BJ (cell line): ENCODE results near the gene SP9. TPM values are rescaled to one million over a fixed set of nuclear protein-coding genes. Genes with fewer than 3 reads are reported as not detected.

Experiments
- CTCF ChIA-PET: fragments of 350-600 bp; formaldehyde crosslinking; extraction: SDS; loops from one replicate; lab custom pipeline; 2021; ENCODE audit warnings: antibody characterized with exemption, inconsistent platforms; lab: Yijun Ruan, JAX
- POLR2A ChIA-PET: fragments of 300-600 bp; sonication (Branson Sonifier 250); formaldehyde crosslinking; extraction: SDS; loops from one replicate; lab custom pipeline; 2021; ENCODE audit warnings: antibody characterized with exemption; lab: Charles Lee
- DNase-seq: peaks from one replicate; pipeline ENCODE4 v3.0.0-alpha.2; 2011; ENCODE audit warnings: low read depth
- H3K27me3 ChIP-seq: 2 replicates; pipeline ENCODE4 v1.6.0; 2011; ENCODE audit warnings: low read length; ENCODE audit not compliant: control insufficient read depth, insufficient read depth
- H3K36me3 ChIP-seq: 2 replicates; pipeline ENCODE4 v1.5.1; 2011; ENCODE audit warnings: low read length; ENCODE audit not compliant: control insufficient read depth, insufficient read depth
- H3K4me3 ChIP-seq: 2 replicates; pipeline ENCODE4 v1.5.1; 2011; ENCODE audit warnings: low read depth, mild to moderate bottlenecking, control low read depth, low read length
- CTCF ChIP-seq: IDR thresholded peaks from 2 replicates; pipeline ENCODE4 v1.5.1; 2011; ENCODE audit warnings: low read depth, mild to moderate bottlenecking, control low read depth, inconsistent platforms, low read length, moderate library complexity; ENCODE audit not compliant: insufficient read depth
- polyA plus RNA-seq: library from polyadenylated mRNA; depleted of rRNA; stranded (reverse); fragments of >200 nt; gene quantifications from 2 replicates; pipeline ENCODE4 v1.2.3, GENCODE V29; 2011

SP9 gene
- polyA plus RNA-seq, 1 experiment, result not detected

- ChIA-PET POLR2A (no interaction called here), CTCF (interaction anchor here (1.7 kb wide), 1 partner anchor 9 kb away, joined by 3 read pairs; no protein-coding TSS in a partner anchor)
- H3K27me3 ChIP-seq, result peaks cover 71% of the 10 kb centered on the region
- no peaks in the 10 kb centered on the region for H3K36me3 ChIP-seq
- DNase-seq, result no peak
- no peak overlapping the region for H3K4me3 ChIP-seq
- no peak for TF ChIP-seq CTCF
These were observed 3.7 kb upstream of the SP9 start for GRCh38 chr2:174330945-174331594.

- H3K4me3 ChIP-seq, result no peak overlapping the region
- peaks cover 71% of the 10 kb centered on the region for H3K27me3 ChIP-seq
- ChIA-PET POLR2A (no interaction called here), CTCF (no interaction called here)
- H3K36me3 ChIP-seq, result no peaks in the 10 kb centered on the region
- DNase-seq, result no peak
- TF ChIP-seq CTCF, result no peak
These were observed 3.0 kb upstream of the SP9 start for GRCh38 chr2:174331595-174332216.

- CTCF ChIA-PET, result no interaction called here
- H3K27me3 ChIP-seq, result peaks cover 69% of the 10 kb centered on the region
- no peak overlapping the region for H3K4me3 ChIP-seq
- TF ChIP-seq CTCF, result no peak
- no peak for DNase-seq
- POLR2A ChIA-PET, result no interaction called here
- no peaks in the 10 kb centered on the region for H3K36me3 ChIP-seq
These were observed 2.4 kb upstream of the SP9 start for GRCh38 chr2:174332217-174332963.

DNA sequence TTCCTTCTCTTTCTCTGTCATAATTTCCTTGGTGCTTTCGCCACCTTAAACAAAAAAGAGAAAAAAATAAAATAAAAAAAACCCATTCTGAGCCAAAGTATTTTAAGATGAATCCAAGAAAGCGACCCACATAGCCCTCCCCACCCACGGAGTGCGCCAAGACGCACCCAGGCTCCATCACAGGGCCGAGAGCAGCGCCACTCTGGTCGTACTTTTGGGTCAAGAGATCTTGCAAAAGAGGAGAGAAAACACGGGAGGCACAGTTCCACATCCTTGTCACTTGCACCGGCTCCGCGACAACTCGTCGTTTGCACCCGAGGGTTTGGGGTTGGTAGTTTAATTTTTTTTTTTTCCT is 1.8 kb upstream of the SP9 start:
- POLR2A ChIA-PET, result no interaction called here
- H3K4me3 ChIP-seq, result no peak overlapping the region
- H3K27me3 ChIP-seq, result peaks cover 69% of the 10 kb centered on the region
- H3K36me3 ChIP-seq, result no peaks in the 10 kb centered on the region
- CTCF ChIA-PET, result no interaction called here
- DNase-seq, result no peak
- TF ChIP-seq CTCF, result no peak
